Fibroblast of pulmonary artery (primary cell): ENCODE measurements around the gene RER1.

Experiments used
- DNase-seq: peaks from one replicate; pipeline ENCODE4 v3.0.0-alpha.2; 2010; ENCODE audit warnings: low read depth
- H3K4me3 ChIP-seq: replicated peaks from 2 replicates; pipeline ENCODE4 v1.5.1; 2011; ENCODE audit warnings: low read depth, mild to moderate bottlenecking, control low read depth, low read length, moderate library complexity
- TF ChIP-seq, protein P1 (sequence below): IDR thresholded peaks from 2 replicates; pipeline ENCODE4 v1.5.1; 2011; ENCODE audit warnings: mild to moderate bottlenecking, control low read depth, low read length, inconsistent platforms; ENCODE audit errors: missing control alignments

Gene RER1

DNA sequence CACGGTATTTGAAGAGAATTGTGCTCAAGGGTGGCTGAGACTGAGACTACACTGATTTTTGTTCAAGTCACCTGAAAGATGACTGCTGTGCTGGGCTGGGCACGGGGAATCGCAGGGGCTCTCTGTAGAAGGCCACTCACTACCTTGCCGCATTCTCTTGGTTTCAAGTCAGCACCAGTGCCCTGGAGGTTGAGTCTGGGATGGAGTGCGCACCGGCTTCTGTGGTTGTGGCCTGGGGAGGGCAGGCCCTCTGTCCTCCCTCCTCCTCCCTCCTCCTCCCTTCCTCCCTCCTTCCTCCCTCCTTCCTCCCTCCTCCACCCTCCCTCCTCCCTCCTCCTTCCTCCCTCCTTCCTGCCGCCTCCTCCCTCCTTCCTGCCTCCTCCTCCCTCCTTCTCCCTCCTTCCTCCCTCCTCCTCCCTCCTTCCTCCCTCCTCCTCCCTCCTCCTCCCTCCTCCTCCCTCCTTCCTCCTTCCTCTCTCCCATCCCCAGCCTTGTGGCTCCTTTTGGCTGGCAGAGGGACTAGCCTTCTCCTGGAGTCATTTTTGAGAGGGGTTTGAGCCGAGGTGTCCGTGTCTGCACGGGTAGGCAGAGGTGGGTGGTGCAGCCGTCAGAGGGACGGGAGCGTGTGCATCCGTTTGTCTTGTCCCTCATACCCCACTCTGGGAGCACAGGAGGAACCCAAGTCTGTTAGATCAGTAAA lies 9.5 kb downstream of the RER1 start:
- H3K4me3 ChIP-seq = no peak overlapping the region
- TF ChIP-seq, protein P1, sequence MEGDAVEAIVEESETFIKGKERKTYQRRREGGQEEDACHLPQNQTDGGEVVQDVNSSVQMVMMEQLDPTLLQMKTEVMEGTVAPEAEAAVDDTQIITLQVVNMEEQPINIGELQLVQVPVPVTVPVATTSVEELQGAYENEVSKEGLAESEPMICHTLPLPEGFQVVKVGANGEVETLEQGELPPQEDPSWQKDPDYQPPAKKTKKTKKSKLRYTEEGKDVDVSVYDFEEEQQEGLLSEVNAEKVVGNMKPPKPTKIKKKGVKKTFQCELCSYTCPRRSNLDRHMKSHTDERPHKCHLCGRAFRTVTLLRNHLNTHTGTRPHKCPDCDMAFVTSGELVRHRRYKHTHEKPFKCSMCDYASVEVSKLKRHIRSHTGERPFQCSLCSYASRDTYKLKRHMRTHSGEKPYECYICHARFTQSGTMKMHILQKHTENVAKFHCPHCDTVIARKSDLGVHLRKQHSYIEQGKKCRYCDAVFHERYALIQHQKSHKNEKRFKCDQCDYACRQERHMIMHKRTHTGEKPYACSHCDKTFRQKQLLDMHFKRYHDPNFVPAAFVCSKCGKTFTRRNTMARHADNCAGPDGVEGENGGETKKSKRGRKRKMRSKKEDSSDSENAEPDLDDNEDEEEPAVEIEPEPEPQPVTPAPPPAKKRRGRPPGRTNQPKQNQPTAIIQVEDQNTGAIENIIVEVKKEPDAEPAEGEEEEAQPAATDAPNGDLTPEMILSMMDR = no peak
- DNase-seq = no peak

DNA sequence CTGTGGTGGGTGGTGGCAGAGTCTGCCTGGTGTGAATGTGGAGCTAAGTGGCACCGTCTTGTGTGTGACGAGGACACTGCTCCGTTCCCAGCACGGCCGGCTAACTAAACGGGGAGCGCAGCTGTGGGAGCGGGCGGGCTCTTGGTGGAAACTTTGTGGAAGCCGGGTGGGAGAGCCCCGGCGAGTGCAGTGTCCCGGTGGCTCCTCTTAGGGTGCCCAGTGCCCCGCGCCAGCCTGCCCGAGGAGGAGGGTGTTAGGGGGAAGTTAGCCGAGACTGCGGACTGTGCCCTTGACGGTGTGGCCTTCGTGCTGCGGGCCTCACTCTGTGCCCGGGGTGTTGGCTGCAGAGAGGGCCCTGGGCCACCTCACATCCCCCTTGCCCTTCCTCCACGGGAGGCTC lies 10.8 kb downstream of the RER1 start:
- no peak for DNase-seq
- H3K4me3 ChIP-seq = no peak overlapping the region
- TF ChIP-seq, protein P1 = no peak

DNA sequence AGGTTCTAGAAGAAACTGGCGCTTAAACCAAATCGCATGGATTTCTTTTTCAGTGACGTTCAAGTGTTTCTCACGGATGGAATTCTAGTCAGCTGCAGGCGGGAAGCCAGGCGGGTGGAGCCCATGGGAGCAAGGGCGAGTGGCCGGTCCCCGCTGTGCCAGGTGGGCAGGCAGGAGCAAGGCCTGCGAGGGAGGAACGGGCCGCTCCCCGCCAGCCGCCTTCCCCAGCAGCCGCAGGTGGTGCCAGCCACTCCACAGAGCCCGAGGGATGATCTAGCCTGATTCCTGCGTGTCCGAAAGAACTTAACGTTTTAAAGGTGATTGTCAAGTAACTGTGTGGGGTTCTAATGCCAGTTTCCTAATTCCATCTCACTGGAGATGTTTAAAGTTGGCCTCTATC lies 11.6 kb downstream of the RER1 start:
- TF ChIP-seq, protein P1 = no peak
- no peak for DNase-seq
- H3K4me3 ChIP-seq = no peak overlapping the region

DNA sequence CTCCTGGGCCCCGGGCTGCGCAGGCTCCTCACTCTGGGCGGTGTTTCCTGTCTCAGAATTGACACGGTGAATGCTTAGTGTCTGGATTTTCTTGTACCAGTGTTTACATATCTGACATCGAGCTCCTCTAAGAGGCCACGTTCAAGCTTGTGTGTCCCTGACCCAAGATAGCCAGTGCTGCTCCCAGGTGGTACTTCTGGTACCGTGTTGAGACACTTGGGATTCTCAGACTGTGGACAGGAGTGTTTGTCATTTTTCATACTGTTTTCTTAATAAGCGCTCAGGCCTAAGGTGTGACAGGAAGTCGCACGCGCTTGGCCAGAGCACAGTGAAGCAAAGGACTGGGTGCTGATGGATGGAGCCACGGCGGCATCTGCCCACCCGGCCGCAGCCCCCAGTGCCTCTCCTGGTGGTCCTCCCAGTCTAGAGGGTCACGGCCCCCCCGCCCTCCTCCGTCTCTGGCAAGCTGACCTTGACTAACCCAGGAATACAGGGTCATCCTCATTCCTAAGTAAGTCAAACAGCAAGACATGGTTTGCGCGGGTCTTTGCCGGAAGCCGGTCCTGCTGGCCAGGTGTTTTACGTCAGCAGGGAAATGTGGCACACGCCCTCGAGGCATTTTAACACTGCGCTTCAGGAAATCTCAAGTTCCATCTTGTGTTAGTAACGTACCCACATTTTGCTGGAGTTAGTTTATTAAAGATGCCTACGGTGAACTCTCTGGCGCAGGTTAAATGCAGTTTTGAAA lies 12.7 kb downstream of the RER1 start:
- TF ChIP-seq, protein P1 = no peak
- DNase-seq = no peak
- H3K4me3 ChIP-seq = no peak overlapping the region

DNA sequence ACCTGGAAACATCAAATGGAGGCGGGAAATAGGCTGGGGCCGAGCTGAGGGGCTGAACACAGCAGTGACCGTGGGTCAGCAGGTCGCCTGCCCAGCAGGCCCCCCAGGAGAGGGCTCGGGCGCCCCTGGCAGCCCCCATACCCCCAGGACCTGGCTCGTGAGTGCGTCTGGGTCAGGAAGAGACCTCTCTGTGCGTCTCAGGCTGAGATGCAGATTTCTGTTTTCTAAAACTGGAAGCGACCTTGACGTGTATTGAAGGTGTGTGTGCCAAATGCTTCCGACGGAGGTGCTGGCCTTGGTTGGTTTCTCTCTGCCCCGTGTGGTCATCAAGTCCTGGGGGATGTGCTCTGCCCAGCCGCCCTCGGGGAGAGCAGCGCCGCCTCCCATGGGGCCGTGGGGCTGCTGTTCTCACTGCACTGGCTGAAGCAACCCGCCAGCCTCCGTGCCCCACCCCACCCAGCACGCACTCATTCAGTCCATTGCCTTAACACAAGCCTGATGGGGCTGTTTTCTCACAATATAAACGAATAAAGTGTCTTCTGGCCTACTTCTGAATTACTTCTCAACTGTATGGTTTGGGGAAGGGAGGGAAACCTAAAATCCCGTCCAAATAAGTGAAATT lies 13.4 kb downstream of the RER1 start:
- DNase-seq = no peak
- H3K4me3 ChIP-seq = no peak overlapping the region
- TF ChIP-seq, protein P1 = no peak

DNA sequence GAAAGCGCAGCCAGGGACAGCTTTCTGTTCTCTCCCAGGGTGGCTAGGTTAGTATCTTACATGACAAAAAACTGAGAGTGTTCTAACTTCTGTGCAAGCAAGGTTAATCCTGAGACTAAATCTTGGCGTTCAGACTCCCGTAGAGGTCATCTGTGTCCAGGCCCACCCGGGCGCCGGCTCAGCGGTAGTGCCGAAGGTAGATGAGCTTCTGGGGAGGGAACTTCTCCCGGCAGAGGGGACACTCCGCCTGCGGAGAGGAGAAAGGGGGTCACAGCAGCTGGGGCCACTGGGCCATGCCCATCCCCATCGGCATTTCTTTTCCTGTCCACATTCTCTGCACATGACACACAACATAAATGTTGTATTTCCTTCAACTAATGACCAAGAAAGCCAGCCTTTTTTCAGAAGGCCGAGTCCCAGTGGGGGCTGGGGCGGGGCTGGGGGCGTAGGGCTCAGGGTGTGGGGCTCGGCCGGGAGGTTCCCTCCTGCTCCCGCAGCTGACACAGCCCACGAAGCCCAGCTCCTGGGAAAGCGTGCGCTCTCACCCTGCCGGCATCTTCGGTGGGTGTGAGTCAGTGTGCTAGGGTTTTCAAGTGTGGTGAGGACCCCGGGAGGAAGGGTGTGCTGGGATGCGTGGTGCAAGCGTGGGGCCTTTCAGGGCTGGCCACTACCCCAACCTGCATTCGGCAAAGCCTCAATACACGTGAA lies 14.1 kb downstream of the RER1 start:
- no peak overlapping the region for H3K4me3 ChIP-seq
- DNase-seq = no peak
- TF ChIP-seq, protein P1 = no peak
